OCI-M2 (cell line): ENCODE data around the gene BLNK.
A peak's percentile ranks its signal among the peaks of the same experiment; 100 is the strongest.

ENCODE experiments used
- DNase-seq: peaks from one replicate; lab custom pipeline; 2025; ENCODE audit not compliant: unreplicated experiment; lab: John Stamatoyannopoulos, UW

The BLNK gene

DNA sequence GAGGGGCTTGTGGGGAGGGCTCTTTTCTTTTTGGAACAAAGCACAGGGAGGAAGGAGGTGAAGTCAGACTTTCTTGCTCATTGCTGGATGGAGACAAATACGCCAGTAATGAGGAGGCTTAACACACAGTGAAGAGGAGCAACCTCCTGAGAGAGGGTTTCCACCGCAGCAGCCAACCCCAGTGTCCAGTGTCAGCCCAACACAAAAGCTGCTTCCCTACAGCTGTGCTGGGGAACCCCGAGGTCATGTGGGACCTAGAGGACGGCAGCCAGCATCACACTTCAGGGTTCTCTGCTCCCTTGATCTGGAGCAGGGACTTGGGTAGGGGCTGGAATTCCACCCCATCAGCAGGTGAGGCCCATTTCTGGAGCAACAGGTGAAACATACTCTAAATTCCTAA is 7.7 kb downstream of the BLNK start:
- DNase-seq = no peak

DNA sequence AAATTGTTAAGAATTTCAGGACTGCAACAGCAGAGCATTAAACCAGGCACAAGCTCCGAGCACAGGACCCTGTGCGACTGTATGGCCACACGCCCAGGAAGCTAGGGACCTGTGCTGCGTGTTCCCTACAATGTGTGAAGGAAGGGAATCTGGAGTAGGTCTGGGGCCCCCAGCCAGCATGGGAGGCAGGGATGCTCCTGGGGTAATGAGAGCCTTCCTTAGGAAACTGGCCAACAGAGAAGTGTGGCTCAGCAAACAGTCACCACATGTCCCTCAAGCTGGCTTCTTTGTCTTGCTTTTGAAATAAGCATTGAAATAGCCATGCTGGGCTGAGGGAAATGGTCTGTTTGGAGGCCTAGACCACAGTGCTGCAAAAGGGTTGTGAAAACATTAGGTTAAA is 8.2 kb downstream of the BLNK start:
- no peak for DNase-seq

DNA sequence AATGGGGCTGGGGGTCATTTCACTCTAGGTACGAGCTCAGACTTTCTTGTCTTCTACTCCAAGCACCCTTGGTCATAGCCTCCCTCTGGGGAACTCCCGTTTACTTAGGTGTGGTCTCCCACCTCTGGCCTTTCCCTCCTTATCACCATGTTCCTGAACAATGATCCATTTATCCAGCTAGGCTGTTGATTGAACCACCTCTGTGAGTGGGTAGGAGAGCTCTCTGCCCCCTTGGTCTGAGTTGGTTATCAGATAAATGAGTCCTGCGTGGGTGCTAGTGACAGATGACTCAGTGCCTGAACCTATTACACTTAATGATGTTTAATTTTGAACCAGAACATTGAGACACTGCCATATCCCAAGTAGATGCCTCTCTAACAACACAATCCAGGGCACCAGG is 9.4 kb downstream of the BLNK start:
- no peak for DNase-seq

DNA sequence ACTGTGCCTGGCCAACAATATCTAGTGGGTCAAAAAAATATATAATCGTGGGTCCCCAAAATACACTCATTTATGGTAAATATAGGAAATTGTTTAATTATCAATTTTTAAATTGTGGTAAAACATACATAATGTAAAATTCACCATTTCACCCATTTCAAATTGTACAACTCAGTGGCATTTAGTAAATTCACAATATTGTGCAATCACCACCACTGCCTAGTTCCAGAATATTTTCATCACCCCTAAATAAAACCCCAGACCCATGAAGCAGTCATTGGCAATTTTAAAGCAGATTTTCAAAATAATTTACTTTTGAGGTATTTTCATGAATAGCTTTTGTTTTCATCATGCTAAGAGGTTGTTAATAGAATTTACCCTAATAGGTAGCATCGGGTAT is 10.2 kb downstream of the BLNK start:
- DNase-seq = no peak

DNA sequence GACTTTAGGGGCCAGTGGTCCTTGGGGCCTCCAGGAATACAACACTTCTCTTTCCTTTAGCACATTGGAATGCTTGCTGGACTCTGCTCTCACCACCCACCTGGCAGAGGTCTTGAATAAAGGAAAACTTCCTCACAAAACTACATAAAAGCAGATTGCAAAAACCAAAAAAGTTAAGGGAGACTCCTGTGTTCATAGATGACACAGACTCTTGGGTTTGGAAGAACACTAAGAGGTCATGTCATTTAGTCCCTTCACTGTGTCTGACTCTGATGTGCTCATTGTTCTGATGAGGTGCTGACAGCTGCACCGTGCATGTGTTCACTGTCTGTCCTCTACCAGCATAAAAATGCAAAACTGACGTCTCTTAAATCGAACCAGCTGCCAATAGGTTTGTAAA is 11.4 kb downstream of the BLNK start:
- DNase-seq = no peak

DNA sequence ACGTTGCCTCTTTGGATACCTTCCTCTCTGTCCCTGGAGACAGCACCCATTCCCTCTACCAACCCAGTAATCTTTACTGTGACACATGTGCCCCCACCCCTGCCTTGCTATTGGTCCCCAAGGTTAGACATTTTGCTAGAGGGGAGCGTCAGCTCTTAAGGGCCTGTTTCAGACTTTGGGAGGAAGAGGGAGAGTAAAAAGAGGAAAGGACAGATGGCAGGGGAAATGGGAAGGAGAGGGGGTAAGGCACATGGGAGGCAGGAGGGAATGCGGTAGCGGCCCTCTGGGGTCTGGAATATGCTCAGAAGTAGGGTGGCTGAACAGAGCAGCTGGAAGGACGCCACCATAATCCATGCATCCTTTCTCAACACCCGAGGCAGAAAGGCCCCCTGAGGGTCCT is 12.2 kb downstream of the BLNK start:
- DNase-seq = no peak

DNA sequence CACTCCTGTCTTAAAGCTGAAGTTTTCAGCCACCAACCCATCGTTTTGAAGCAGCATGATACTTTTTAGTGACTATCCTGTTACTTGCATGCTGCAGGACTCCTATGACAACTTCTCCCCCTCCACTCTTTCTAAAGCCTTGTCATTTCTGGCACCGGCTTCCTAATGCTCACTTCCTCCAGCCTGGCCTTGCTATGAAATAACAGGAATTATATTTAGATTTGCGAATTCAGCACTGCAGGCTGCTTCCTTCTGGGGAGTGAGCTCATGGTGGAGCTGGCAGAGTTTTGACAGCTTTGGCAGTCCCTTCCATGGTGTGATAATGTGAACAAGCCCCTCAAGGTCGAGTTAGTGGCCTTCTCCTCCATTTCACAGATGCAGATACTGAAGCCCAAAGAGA is 13.4 kb downstream of the BLNK start:
- no peak for DNase-seq

DNA sequence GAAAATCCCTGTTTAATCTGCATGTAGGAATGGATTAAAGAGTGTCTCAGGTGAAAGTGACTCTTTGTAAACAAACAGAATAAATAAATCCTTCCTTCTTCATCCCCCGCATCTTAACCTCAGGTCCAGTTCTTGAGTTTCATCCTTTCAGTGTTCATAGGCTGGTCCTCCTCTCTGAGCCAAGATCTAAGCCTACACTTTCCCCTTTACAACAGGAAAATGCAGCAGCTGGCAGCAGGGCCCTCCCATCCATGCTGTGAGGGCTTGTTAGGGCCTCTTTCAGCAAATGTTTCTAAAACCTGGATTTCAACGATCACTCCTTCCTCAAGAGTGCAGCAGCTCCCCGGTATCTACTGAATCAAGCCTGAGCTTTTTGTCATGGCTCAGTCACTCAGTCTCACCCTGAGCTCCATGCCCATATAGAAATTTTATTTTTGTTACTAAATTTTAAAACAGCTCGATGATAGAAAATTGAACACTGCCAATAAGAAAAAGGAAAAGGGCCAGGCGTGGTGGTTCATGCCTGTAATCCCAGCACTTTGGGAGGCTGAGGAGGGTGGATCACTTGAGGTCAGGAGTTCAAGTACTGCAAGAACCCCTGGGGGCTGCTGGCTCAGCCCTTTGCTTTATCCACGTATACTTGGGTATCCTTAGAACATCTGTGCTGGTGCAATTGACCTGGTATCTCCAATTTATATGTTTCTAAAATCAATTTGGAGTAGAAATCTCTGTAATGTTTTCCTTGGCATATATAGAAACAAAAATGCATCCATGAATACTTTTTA is 15.6 kb downstream of the BLNK start:
- DNase-seq = no peak

DNA sequence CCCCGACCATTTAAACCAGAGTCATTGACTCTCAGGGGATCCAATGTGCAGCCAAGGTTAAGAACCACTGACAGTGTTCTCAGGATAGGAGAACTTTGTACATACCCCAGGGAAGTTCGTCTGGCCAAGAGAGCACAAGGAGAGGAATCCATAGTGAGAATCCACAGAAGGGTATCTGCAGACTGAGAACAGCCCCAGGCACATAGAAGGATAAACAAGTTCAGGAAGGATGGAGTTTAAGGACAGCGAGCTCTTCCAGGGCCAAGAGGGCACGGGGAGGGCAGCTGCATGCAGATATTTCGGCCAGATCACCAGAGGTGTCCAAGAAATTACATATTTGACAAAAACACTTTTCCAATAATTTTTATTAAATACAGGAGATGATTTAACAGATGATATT is 16.4 kb downstream of the BLNK start:
- DNase-seq = no peak

DNA sequence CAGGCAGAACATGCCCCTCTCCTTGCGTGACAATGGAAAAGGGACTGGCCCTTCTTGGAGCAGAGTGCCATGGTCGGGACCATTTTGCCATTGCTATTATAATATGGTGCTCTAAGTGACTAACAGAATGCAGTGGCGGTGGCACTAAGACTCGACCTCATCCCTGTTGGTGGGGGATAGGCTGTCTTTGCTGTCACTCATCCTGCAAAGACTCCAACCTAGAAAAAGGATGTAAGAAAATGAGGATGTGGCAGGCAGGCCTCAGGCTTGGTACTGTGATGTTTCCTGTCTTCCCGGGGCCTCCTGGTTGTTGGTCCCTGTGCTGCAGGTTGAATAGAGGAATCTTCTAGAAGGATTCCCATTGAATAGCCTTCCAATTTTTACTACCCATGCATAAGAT is 18.6 kb downstream of the BLNK start:
- DNase-seq = no peak

DNA sequence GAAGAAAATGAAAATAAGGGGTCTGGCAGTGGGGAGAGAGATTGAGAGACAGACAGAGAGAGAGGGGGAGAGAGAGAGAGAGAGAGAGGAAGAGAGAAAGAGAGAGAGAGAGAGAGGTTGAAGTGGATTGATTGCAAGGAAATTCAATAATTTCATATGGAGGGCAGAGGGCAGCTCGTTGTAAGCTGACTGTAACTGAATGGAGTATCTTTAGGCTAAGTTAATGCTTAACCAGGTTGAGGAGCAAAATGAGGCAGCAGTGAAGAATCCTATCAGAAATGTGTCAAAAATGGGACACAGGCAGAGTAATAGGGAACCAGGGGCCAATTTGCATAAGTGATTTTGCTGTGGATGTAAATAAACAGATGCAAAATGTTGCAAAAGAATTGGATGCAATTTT is 21.0 kb downstream of the BLNK start:
- no peak for DNase-seq

DNA sequence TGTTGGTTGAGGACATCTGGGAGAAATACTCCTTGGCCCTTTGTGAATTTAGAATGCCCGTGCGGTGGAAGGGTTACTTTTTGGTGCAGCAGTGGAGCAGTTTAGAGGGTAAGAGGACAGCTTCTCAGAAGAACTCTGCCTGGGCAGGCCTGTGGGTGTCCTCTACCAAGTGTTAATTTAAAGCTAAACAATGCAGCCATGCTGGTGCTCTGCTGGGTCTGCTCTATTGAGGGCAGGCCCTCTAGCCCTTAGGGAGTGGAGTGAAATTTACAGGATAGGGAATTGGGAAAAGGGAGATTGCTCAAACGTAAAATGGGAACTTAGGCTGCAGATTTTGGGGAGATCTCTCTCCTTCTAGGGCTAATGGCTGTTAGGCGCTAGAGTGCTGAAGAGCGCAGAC is 22.1 kb downstream of the BLNK start:
- no peak for DNase-seq

DNA sequence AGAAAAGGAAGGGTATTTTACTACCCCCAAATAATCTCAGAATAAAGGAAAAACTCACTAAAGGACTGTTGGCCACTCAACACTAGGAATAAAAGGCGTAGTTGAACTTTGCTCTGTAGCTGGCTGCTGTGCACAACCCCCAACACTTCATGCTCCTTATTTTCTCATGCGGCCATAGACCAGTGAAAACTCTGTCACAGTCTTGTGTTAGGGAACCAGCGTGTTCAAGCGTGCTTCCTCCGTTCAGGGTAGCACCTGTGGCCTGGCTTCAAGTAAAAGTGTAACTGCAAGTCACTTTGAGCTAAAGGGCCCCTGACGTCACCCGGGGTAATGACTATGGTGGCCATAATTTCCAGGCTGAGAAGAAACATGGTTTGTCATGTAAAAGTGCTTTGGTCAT is 27.0 kb downstream of the BLNK start:
- no peak for DNase-seq

DNA sequence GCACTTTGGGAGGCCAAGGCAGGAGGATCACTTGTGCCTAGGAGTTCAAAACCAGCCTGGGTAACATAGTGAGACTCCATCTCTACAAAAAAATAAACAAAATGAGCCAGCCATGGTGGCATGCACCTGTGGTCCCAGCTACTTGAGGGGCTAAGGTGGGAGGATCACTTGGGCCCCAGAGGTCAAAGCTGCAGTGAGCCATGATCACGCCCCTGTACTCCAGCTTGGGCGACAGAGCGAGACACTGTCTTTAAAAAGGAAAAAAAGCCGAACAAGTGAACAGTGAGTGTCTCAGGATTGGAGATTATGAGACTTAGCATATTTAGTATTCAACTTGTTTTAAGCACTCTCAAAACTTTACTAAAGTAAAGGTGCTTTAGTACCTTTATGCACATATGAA is 28.1 kb downstream of the BLNK start:
- no peak for DNase-seq

DNA sequence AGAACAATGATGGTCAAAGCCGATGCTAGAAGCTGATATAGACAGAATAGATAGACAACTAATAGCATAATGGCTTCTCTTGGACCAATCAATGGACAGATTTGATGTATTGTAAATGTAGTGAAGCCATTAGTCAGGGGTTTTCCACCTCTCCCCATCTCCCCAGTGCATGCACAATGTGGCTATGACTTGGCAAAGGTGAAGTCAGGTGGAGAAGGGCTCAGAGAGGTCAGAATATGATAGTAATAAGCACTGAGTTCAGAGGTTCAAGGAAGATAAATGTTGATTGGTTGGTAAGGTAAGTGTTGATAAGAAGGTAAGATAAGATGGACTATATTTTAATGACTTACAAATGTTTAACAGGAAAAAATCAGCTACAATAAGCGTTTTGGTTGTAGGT is 28.5 kb downstream of the BLNK start:
- no peak for DNase-seq

DNA sequence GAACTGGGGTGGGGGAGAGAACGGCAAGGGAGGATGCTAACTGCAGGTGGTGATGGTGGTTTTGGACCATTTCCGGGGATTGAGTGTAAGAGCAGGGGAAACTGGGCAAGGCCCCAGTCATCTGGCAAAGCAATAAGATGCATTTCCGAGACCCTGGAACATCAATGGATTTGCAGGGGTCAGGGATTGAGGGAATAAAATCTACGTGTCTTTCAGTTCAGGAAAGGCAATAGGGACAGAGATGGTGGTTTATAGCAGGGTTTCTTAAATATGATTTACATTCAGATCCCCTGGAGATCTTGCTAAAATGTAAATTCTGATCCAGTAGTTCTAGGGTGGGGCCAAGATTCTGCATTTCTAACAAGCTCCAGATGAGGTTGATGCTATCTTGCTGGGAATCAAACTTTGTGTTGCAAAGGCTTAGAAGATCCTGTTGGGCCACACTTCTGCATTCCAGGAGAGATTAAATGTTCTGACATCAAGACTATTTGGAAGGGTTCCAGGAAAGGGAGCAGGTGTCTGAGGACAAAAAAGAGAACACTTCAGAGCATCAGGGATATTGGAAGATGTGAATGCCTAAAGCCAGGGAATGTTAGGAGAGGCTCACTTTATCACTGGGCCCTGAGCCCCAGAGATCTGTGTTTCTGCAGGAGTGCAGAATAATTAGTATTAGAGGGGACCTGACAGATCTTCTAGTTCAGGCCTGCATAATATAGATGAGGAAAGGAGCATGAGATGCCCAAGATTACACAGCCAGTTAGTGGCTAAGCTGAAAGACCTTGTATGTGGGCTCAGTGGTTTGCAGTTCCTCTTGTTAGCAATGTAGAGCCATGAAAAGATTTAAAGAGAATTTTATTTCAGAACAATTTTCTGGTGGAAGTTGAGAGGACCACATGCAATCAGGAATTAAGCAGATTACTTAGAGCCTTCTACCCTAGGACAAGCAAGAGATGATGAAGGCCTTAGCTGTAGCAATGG is 32.4 kb downstream of the BLNK start:
- DNase-seq = no peak

DNA sequence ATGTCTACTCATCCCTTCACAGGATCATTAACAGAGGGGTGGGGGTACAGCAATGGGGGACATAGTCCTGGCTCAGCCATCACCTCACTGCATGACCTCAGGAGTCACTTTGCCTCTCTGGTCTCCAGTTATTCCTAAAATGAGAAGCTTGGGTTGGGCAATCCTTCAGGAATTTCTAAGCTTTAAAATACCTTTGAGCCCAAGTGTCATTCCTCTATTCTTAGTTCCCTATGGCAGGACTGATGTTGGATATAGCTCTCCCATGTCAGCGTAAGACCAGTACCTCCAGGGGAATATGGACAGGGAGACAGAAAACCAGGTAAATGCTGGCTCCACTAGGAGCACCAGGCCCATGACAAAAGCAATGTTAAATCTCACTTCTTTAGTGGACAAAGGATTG is 34.5 kb downstream of the BLNK start:
- DNase-seq = no peak

DNA sequence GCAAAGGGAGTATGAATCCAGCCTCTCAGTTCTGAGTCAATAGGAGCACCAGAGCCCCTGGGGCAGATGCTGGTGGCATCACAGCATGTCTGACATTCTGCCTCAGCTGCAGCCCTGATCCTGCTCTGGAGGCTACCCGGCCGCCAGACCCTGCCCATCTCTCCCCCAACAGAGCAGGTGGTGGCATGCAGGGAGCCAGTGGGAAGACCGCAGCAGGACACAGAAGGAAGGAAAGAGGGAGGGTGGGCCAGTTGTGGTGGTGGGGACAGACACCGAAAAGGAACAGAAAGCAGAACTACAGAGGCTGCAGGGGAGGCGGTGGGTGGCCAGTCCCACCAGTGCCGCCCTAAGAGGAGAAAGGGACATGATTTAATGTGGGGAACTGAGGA is 35.3 kb downstream of the BLNK start:
- no peak for DNase-seq

DNA sequence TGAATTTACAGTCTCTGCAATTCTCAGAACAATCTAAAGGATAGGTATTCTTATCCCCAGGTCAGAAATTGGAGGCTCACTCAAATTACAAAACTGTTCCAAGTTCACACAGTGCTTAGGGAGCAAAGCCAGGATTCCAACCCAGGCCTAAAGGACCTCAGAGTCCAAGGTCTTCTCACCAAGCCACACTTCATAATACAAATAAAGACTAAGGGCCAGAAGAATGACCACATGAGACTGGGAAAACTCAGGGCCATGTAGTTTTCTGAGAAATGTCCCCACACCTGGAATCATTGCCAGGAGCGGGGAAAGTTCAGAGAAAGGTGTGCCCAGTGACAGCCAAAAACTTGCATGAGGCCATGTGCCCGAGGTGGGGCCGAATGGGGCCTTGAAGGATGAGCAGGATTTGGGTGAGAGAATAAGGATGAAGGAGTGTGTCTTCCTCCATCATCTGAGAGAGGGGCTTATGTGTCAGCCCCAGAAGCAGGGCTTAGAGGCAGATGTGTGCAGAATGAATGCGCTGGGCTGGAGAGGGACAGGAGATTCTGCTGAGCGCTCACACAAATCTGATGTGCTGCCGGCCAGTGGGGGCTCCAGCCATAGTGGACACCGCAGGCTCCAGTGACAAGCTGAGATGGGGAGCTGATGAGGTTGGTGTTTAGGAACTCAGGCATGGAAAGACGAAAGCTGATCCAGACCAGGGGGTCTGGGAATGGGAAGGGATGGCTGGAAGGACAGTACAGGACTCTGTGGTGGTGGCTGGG is 35.9 kb downstream of the BLNK start:
- no peak for DNase-seq

DNA sequence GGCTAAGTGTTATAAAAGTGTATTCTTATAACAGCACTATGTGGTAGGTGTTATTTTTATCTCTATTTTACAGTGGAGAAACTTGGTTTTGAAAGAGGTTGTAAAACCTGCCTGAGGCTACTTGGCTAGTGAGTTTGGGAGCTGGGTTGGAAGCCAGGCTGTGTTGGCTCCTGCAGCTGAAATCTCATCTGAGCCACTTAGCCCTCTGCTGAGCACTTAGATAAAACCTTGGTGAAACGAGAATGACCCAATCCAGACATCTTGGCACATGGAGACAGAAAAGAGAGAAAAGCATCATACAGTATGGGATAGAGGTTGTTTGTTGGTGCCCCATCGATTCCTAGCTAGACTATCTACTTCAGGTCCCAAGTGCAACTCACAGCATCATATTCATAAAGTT is 37.4 kb downstream of the BLNK start:
- no peak for DNase-seq

DNA sequence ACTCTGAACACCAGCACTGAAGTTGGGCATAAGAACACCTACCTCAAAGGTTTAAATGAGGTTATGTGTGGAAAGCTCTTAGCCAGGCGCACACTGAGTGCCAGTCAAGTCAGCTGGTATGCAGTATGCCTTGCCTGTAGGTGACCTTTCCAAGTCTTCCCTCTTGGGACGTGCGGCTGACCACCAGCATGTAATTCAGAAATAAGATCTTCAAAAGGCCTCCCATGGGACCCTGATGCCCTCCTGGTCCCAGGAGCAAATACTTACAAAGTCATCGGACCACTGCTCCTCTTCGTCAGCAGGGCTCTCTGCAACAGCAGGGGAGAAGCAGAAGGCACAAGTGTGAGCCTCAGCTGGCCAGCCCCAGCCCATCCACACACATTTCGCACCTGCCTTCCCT is 40.8 kb downstream of the BLNK start:
- DNase-seq = no peak

DNA sequence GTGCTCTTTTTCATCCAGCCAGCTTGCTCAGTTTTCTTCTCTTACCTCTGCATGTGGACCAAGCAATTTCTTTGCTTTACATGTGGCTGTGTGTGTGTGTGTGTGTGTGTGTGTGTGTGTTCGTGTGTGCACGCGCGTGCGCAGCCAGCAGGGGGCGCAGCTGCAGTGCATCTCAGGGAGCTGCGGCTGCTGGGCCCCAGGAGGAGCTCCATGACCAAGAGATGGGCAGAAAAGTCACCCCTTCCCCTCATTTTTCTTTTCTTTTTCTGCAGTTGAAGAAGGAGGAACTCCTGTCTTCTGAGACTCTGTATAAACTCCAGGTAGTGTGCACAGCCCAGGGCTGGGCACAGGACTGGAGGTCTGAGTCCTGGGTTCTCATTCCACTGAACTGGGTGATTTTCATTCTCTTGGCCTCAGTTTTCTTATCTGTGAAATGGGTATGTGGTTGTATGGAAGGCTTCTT is 41.8 kb downstream of the BLNK start:
- peak; percentile 18 for DNase-seq
